Lower lobe of right lung (tissue), 2 donors: ENCODE measurements around the gene FN3KRP. TPM values are rescaled to one million over a fixed set of nuclear protein-coding genes. Genes with fewer than 3 reads are reported as not detected.
"Not testable (repeated sequence)": the region's sequence is repeated elsewhere in the genome, so short reads cannot be mapped to it uniquely, and the experiment has no call there.

Experiments
- ATAC-seq, 2 donors: fragments of 200-7000 bp; cut with Tn5 transposase; one replicate each; pipeline ENCODE4 v1.9.1; 2020 to 2022; ENCODE audit warnings: mild to moderate bottlenecking in 2 of 2, moderate library complexity in 2 of 2
- DNase-seq: peaks from one replicate; pipeline ENCODE4 v3.0.0-alpha.2; 2020
- H3K27ac ChIP-seq: fragments of 200-600 bp; one replicate; pipeline ENCODE4 v1.8.0; 2022
- H3K27me3 ChIP-seq: fragments of 200-600 bp; one replicate; pipeline ENCODE4 v1.8.0; 2022; ENCODE audit warnings: low read depth
- H3K36me3 ChIP-seq: fragments of 200-600 bp; one replicate; pipeline ENCODE4 v1.8.0; 2022; ENCODE audit warnings: mild to moderate bottlenecking
- H3K4me1 ChIP-seq: fragments of 200-600 bp; one replicate; pipeline ENCODE4 v1.8.0; 2022
- H3K4me3 ChIP-seq: fragments of 200-600 bp; one replicate; pipeline ENCODE4 v1.8.0; 2022; ENCODE audit warnings: mild to moderate bottlenecking
- H3K9me3 ChIP-seq: fragments of 200-600 bp; one replicate; pipeline ENCODE4 v1.8.0; 2022
- CTCF ChIP-seq: fragments of 200-600 bp; IDR thresholded peaks from one replicate; pipeline ENCODE4 v1.8.0; 2022; ENCODE audit warnings: antibody characterized with exemption, mild to moderate bottlenecking
- intact Hi-C: fragments of 100-400 bp; cut with DNase I; formaldehyde crosslinking; loops from one replicate; pipeline ENCODE4 v1.11.0; 2022
- microRNA-seq: library from miRNA; unstranded; fragments of <30 nt; microRNA quantifications from one replicate; pipeline ENCODE4 v1.2.0, GENCODE V29; 2020; ENCODE audit warnings: borderline number of aligned reads
- total RNA-seq: library from RNA; stranded (reverse); fragmentation: NEBNext Ultra II Directional; extraction: Animal tissue kit (Norgen Biotek cat#: 25700); gene quantifications from one replicate; pipeline ENCODE4 v1.2.1, GENCODE V29; 2021
- donor health status: DM: no; HTN: yes; CAD: no; lungs with severe emphysema.

The FN3KRP gene
- total RNA-seq, 1 donor from 2014 or later, result 28.1 TPM

- peak; percentile 65 to 73 for ATAC-seq
- H3K27me3 ChIP-seq, result no peaks in the 10 kb centered on the region
- intact Hi-C loops, result no loop called here
- H3K4me1 ChIP-seq, result peaks cover 9% of the 10 kb centered on the region
- TF ChIP-seq CTCF, result no peak
- no peak for DNase-seq
- peaks cover 50% of the 10 kb centered on the region for H3K36me3 ChIP-seq
- H3K4me3 ChIP-seq, result no peak overlapping the region
- no peaks in the 10 kb centered on the region for H3K9me3 ChIP-seq
- no peak overlapping the region for H3K27ac ChIP-seq
Measured at GRCh38 chr17:82772026-82772425, 55.5 kb downstream of the FN3KRP start.

DNA sequence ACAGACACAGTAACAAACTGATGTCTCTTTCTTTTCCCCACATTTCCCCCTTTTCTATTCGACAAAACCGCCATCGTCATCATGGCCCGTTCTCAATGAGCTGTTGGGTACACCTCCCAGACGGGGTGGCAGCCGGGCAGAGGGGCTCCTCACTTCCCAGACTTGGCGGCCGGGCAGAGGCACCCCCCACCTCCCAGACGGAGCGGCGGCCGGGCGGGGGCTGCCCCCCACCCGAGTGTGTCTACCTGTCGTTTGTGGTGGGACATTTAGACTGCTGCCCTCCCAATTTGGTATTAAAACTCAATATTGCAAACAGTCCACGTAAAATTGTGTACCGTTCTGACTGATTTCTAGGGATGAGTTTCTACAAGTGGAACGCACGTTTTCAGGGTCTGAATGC, 58.0 kb downstream of the FN3KRP start:
- ATAC-seq, H3K27me3 ChIP-seq, H3K9me3 ChIP-seq, H3K4me1 ChIP-seq, H3K27ac ChIP-seq, DNase-seq, intact Hi-C loops: not testable (repeated sequence)
- peak overlapping the region; percentile 28 for H3K4me3 ChIP-seq
- peaks cover 35% of the 10 kb centered on the region for H3K36me3 ChIP-seq

DNA sequence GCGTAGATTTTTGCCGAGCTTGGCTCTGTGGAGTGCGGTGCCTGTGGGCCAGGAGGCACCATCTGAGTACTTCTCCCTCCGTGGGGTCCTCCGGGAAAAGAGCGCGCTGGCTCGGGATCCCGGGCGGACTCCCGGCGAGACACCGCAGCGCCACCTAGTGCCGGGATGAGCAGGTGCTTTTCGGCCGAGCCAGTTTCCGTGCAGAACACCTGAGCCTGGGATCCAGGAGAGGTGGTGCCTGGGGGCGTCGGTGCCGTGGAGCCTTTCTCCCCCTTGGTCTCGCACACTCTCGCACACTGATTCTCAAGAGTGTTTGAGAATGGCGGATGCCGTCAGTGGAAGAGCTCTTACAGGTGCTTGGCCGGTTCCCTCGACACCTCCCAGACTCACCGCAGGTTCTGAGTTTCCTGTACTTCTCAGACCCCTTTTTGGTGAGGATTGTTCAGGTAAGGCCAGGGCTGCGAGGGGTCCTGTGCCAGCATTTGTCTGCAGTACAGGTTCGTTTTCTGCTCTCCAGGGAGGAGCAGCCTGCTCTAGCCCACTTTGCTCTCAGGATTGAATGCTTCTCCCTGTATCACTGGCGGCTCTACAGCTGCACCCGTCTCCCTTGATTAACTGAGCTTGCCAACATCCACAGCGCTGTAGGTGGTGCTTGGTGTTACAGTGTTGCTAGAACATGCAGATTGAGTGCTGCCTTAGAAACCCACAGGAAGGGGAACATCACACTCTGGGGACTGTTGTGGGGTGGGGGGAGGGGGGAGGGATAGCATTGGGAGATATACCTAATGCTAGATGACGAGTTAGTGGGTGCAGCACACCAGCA, 58.7 kb downstream of the FN3KRP start:
- Histone ChIP-seq H3K9me3 (no peaks in the 10 kb centered on the region), H3K27me3 (no peaks in the 10 kb centered on the region), H3K4me3 (peak overlapping the region; percentile 28), H3K27ac (no peak overlapping the region), H3K4me1 (peaks cover 9% of the 10 kb centered on the region), H3K36me3 (peaks cover 27% of the 10 kb centered on the region)
- TF ChIP-seq CTCF, result peak; percentile 92
- ATAC-seq, result peak; percentile 78 to 79
- intact Hi-C loops, result no loop called here
- peak; percentile 79 for DNase-seq

DNA sequence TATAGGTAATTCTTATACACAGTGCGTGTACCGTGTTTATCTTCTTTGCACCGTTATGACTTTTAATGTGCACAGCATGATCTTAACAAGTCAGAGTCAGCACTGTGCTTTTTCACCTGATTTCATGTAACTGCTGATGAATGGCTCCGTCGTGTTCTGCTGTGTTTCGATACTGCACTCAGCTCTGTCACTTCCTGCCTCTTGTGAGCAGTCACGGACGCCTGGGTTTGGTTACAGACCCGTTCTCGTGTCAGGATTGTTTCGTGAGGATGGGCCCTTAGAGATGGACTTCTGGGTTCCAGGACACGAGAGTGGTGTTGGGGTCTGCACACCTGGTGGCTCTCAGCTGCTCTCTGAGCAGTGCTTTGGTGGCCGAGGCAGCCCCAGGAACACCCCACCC, 59.9 kb downstream of the FN3KRP start:
- Histone ChIP-seq H3K27ac (no peak overlapping the region), H3K4me3 (no peak overlapping the region), H3K9me3 (no peaks in the 10 kb centered on the region), H3K36me3 (peaks cover 22% of the 10 kb centered on the region), H3K27me3 (no peaks in the 10 kb centered on the region), H3K4me1 (peaks cover 9% of the 10 kb centered on the region)
- ATAC-seq (no peak), DNase-seq (no peak)
- no peak for TF ChIP-seq CTCF
- intact Hi-C loops, result no loop called here

Small RNA genes within 50 kb of the gene (microRNA-seq; reads per million reads assigned to microRNA genes)
- not detected for gene MIR4525

Other genes starting within 250 kb of the FN3KRP start
- gene FOXK2, start 197.0 kb upstream of the FN3KRP start, total RNA-seq, result 60.1 TPM
- 66.1 TPM for gene WDR45B, start 68.3 kb upstream of the FN3KRP start, total RNA-seq
- gene RAB40B, start 18.0 kb upstream of the FN3KRP start, total RNA-seq, result 10.2 TPM
- gene FN3K, start 18.9 kb downstream of the FN3KRP start, total RNA-seq, result 27.9 TPM
- 84.8 TPM for gene TBCD, start 35.4 kb downstream of the FN3KRP start, total RNA-seq
- gene ZNF750, start 123.3 kb downstream of the FN3KRP start, total RNA-seq, result 4.7 TPM